Endothelial cell of umbilical vein (primary cell): ENCODE data around the gene TSPAN5. TPM values are rescaled to one million over a fixed set of nuclear protein-coding genes. Genes with fewer than 3 reads are reported as not detected.

Experiments
- BruUV-seq: library from RNA; stranded (reverse); fragments of 400-500 nt; replicated peaks from 2 replicates; lab custom pipeline; 2021; lab: Mats Ljungman, UMichigan
- CTCF ChIA-PET: fragments of 300-600, 350-600 bp; sonication (Branson Sonifier 250); formaldehyde crosslinking; loops from one replicate; lab custom pipeline; 2021; ENCODE audit warnings: antibody characterized with exemption, inconsistent platforms; lab: Charles Lee
- POLR2A ChIA-PET: fragments of 300-600, 350-600 bp; sonication (Branson Sonifier 250); formaldehyde crosslinking; loops from one replicate; lab custom pipeline; 2021; ENCODE audit warnings: antibody characterized with exemption, inconsistent platforms; lab: Charles Lee
- DNase-seq: peaks from one replicate; pipeline ENCODE4 v3.0.0-alpha.2; 2011; ENCODE audit warnings: low read depth, low spot score
- FAIRE-seq: peaks from 2 replicates; lab custom pipeline; 2011; peaks lifted over from hg19 to GRCh38; lab: Jason Lieb, UNC
- H2AFZ ChIP-seq: 2 replicates; pipeline ENCODE4 v1.6.0; 2012; ENCODE audit warnings: low read depth, low read length, control low read depth, inconsistent platforms
- H3K27ac ChIP-seq: 2 replicates; pipeline ENCODE4 v1.5.1; 2011; ENCODE audit warnings: low read depth, mild to moderate bottlenecking, control low read depth, low read length, moderate library complexity; ENCODE audit not compliant: insufficient read depth
- H3K27me3 ChIP-seq, 2 experiments: 2 replicates each; pipeline versions ENCODE4 v1.6.0 to v1.6.1; 2011; ENCODE audit warnings: low read length in 2 of 2, mixed read lengths in 1 of 2; ENCODE audit not compliant: control insufficient read depth in 2 of 2, insufficient read depth in 2 of 2
- H3K36me3 ChIP-seq, 2 experiments: 2 replicates in 1 of 2; 3 replicates in 1 of 2; pipeline ENCODE4 v1.5.1; 2011; ENCODE audit warnings: low read length in 2 of 2, mild to moderate bottlenecking in 1 of 2, moderate library complexity in 1 of 2; ENCODE audit not compliant: control insufficient read depth in 2 of 2, insufficient read depth in 2 of 2; ENCODE audit errors: extremely low read depth in 1 of 2
- H3K4me1 ChIP-seq: 3 replicates; pipeline ENCODE4 v1.5.1; 2011; ENCODE audit warnings: mild to moderate bottlenecking, low read length; ENCODE audit not compliant: control insufficient read depth, insufficient read depth; ENCODE audit errors: extremely low read depth
- H3K4me2 ChIP-seq: 2 replicates; pipeline ENCODE4 v1.6.1; 2011; ENCODE audit warnings: low read length, control low read depth, mixed read lengths; ENCODE audit not compliant: insufficient read depth
- H3K4me3 ChIP-seq, 3 experiments: fragments of 200-600 bp in 1 of 3; sonication (generic), shearing (Covaris generic) in 1 of 3; replicated peaks in 1 of 3; 2 replicates each; pipeline ENCODE4 v1.5.1; 2011 to 2016; ENCODE audit warnings: control low read depth in 3 of 3, low read length in 3 of 3, mild to moderate bottlenecking in 2 of 3, inconsistent platforms in 1 of 3, low read depth in 1 of 3, moderate library complexity in 1 of 3; ENCODE audit not compliant: insufficient read depth in 1 of 3
- H3K79me2 ChIP-seq: 2 replicates; pipeline ENCODE4 v1.6.0; 2012; ENCODE audit warnings: low read length, inconsistent platforms; ENCODE audit not compliant: control insufficient read depth, insufficient read depth
- H3K9ac ChIP-seq: replicated peaks from 2 replicates; pipeline ENCODE3; 2011; ENCODE audit warnings: low read length, control low read depth; ENCODE audit not compliant: insufficient read depth; ENCODE audit errors: extremely low read depth
- H3K9me1 ChIP-seq: replicated peaks from 3 replicates; pipeline ENCODE4 v1.6.0; 2011; ENCODE audit warnings: mild to moderate bottlenecking, low read length; ENCODE audit not compliant: control insufficient read depth, insufficient read depth; ENCODE audit errors: extremely low read depth
- H3K9me3 ChIP-seq: replicated peaks from 2 replicates; pipeline ENCODE4 v1.5.1; 2012; ENCODE audit warnings: low read length, inconsistent platforms; ENCODE audit not compliant: control insufficient read depth, insufficient read depth
- H4K20me1 ChIP-seq: replicated peaks from 2 replicates; pipeline ENCODE3; 2011; ENCODE audit warnings: mild to moderate bottlenecking, low read length; ENCODE audit not compliant: control insufficient read depth, insufficient read depth; ENCODE audit errors: extremely low read depth
- FOS ChIP-seq: IDR thresholded peaks from 2 replicates; pipeline ENCODE4 v1.6.1; 2011; ENCODE audit warnings: mild to moderate bottlenecking, low read length, moderate library complexity, borderline replicate concordance; ENCODE audit not compliant: insufficient read depth
- GATA2 ChIP-seq: IDR thresholded peaks from 2 replicates; pipeline ENCODE4 v1.7.0; 2011; ENCODE audit warnings: low read depth, mild to moderate bottlenecking, moderate library complexity, mixed read lengths, low read length; ENCODE audit not compliant: insufficient read length, insufficient read depth
- MYC ChIP-seq: IDR thresholded peaks from one replicate; pipeline ENCODE4 v1.6.1; 2011; ENCODE audit warnings: mild to moderate bottlenecking, low read depth, low read length
- POLR2A ChIP-seq: IDR thresholded peaks from 2 replicates; pipeline ENCODE4 v1.6.1; 2012; ENCODE audit warnings: low read depth, mild to moderate bottlenecking, control low read depth, low read length
- POLR2AphosphoS5 ChIP-seq: IDR thresholded peaks from 2 replicates; pipeline ENCODE4 v1.6.1; 2012; ENCODE audit warnings: low read depth, mild to moderate bottlenecking, control low read depth, low read length, moderate library complexity; ENCODE audit not compliant: insufficient read depth
- dilution Hi-C: fragments of 300-500 bp; cut with MboI; formaldehyde crosslinking; loops from one replicate; pipeline ENCODE4 v1.15.0; 2019; ENCODE audit warnings: low sequenced_read_pairs; ENCODE audit not compliant: extremely low pct_ligation_motif_present
- intact Hi-C: fragments of 100-400 bp; cut with micrococcal nuclease; formaldehyde crosslinking; loops from one replicate; pipeline ENCODE4 v1.10.0; 2022
- polyA plus RNA-seq, 4 experiments: library from polyadenylated mRNA; depleted of rRNA in 3 of 4; stranded (reverse) in 3 of 4; unstranded in 1 of 4; fragments of >200 nt; gene quantifications; 2 replicates each; pipeline versions ENCODE4 v1.2.1 to v1.2.3, GENCODE V29; 2011 to 2012; ENCODE audit warnings: missing spikeins in 1 of 4
- total RNA-seq: library from RNA; stranded (reverse); gene quantifications from 2 replicates; pipeline ENCODE4 v1.2.3, GENCODE V29; 2021
- TF ChIP-seq, protein P1 (sequence below): IDR thresholded peaks from 2 replicates; pipeline ENCODE4 v1.6.1; 2011; ENCODE audit not compliant: insufficient read depth, insufficient read length

TSPAN5 gene
- total and polyA plus RNA-seq, 2 donors (not counting 3 experiments of a cell fraction or from before 2014, with no cell fraction given), result 45.1 to 50.2 TPM

DNA sequence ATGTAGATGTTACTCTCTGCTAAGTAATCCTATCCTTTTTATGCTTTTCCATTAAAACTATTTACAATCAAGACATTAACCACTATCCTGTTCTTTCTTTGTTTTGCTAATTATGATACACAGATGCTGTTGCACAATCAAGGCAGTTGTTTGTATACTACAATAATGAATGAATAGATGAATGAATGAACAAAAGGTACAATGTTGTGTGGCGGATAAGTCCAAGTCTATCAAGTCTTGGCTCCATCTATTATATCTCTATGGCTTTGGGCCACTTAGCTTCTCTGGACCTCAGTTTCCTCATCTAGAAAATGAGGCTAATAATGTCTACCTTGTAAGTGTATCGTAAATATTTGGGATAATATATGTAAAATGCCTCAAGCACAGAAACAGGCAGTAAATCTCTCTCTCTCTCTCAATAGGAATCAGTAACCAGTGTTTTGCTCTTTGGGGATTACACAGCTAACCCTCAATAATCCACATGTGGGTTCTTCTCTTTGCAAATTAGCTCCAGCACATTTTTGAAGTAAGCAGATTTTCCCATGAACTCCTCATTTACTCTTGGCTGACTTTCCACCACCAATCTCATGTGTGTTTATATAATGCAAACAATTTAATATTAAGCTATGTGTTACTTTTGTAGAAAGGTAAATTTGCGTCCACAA, 27.8 kb upstream of the TSPAN5 start:
- ChIA-PET POLR2A (no interaction called here), CTCF (interaction anchor here (0.8 to 3.7 kb wide), 4 partner anchors 42 to 219 kb away, joined by 3 to 16 read pairs (median 4); no protein-coding TSS in a partner anchor)
- TF ChIP-seq GATA2 (no peak), MYC (no peak), POLR2A (no peak), POLR2AphosphoS5 (no peak), FOS (no peak)
- TF ChIP-seq, protein P1, sequence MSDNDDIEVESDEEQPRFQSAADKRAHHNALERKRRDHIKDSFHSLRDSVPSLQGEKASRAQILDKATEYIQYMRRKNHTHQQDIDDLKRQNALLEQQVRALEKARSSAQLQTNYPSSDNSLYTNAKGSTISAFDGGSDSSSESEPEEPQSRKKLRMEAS, result no peak
- Histone ChIP-seq H3K36me3 (no peaks in the 10 kb centered on the region), H3K4me1 (peaks cover 60% of the 10 kb centered on the region), H4K20me1 (no peaks in the 10 kb centered on the region), H3K79me2 (no peaks in the 10 kb centered on the region), H3K27me3 (no peaks in the 10 kb centered on the region), H3K4me3 (no peak overlapping the region), H3K9me1 (no peaks in the 10 kb centered on the region), H2AFZ (no peak overlapping the region), H3K9ac (no peak overlapping the region), H3K4me2 (peak overlapping the region; percentile 37), H3K27ac (no peak overlapping the region), H3K9me3 (no peaks in the 10 kb centered on the region)
- BruUV-seq, result no TSS peak
- dilution Hi-C loops, result no loop called here
- FAIRE-seq (no peak), DNase-seq (no peak)
- intact Hi-C loops, result loop anchor here (10.0 kb wide), 2 partner anchors 239 to 309 kb away; partner anchors contain the start of genes EIF4E and METAP1
